SK-N-SH treated with all-trans-retinoic acid at 6 μM for 48 hours (cell line): Measurements from ENCODE around the gene NOCT.

Experiments
- ATAC-seq: fragments of 200-7000 bp; cut with Tn5 transposase; 3 replicates; pipeline ENCODE4 v1.9.1; 2020; ENCODE audit warnings: mild to moderate bottlenecking, moderate library complexity
- ARNTL ChIP-seq: fragments of 450-650 bp; formaldehyde crosslinking; IDR thresholded peaks from 2 replicates; pipeline ENCODE4 v1.5.0; 2020; ENCODE audit warnings: low read depth, mild to moderate bottlenecking, moderate library complexity, borderline replicate concordance
- BACH2 ChIP-seq: fragments of 250-450 bp; sonication (Bioruptor Pico); IDR thresholded peaks from 2 replicates; pipeline ENCODE4 v1.9.0; 2021; ENCODE audit warnings: mild to moderate bottlenecking, borderline replicate concordance
- CSDC2 ChIP-seq: fragments of 250-450 bp; sonication (Bioruptor Pico); IDR thresholded peaks from 2 replicates; pipeline ENCODE4 v1.5.0; 2020; ENCODE audit warnings: mild to moderate bottlenecking, moderate library complexity
- GLIS3 ChIP-seq: fragments of 250-450 bp; sonication (Bioruptor Pico); IDR thresholded peaks from 2 replicates; pipeline ENCODE4 v1.5.0; 2020; ENCODE audit warnings: mild to moderate bottlenecking, moderate library complexity
- ISL1 ChIP-seq: fragments of 250-450 bp; sonication (Bioruptor Pico); IDR thresholded peaks from 2 replicates; pipeline ENCODE4 v2.1.2; 2022; ENCODE audit warnings: mild to moderate bottlenecking, moderate library complexity
- OSR1 ChIP-seq: fragments of 250-450 bp; sonication (Bioruptor Pico); IDR thresholded peaks from 2 replicates; pipeline ENCODE4 v1.8.0; 2022; ENCODE audit warnings: moderate library complexity, mild to moderate bottlenecking, inconsistent platforms
- PATZ1 ChIP-seq: fragments of 250-450 bp; sonication (Bioruptor Pico); IDR thresholded peaks from 2 replicates; pipeline ENCODE4 v1.8.0; 2020; ENCODE audit warnings: mild to moderate bottlenecking, moderate library complexity, borderline replicate concordance
- POU6F1 ChIP-seq: fragments of 250-450 bp; sonication (Bioruptor Pico); IDR thresholded peaks from 2 replicates; pipeline ENCODE4 v1.8.0; 2021; ENCODE audit warnings: low read depth, mild to moderate bottlenecking, moderate library complexity, borderline replicate concordance
- PPARA ChIP-seq: fragments of 250-450 bp; sonication (Bioruptor Pico); IDR thresholded peaks from 2 replicates; pipeline ENCODE4 v1.5.0; 2020; ENCODE audit warnings: mild to moderate bottlenecking, borderline replicate concordance
- RARB ChIP-seq: fragments of 250-450 bp; sonication (Bioruptor Pico); IDR thresholded peaks from 2 replicates; pipeline ENCODE4 v1.8.0; 2021; ENCODE audit warnings: mild to moderate bottlenecking, moderate library complexity
- SNAI2 ChIP-seq: fragments of 250-450 bp; sonication (Bioruptor Pico); IDR thresholded peaks from 2 replicates; pipeline ENCODE4 v1.5.0; 2020; ENCODE audit warnings: mild to moderate bottlenecking, moderate library complexity
- TCF4 ChIP-seq: fragments of 250-450 bp; sonication (Bioruptor Pico); IDR thresholded peaks from 2 replicates; pipeline ENCODE4 v1.8.0; 2021; ENCODE audit warnings: mild to moderate bottlenecking, moderate library complexity, borderline replicate concordance
- TOX ChIP-seq: fragments of 250-450 bp; sonication (Bioruptor Pico); IDR thresholded peaks from 2 replicates; pipeline ENCODE4 v1.8.0; 2021; ENCODE audit warnings: mild to moderate bottlenecking, moderate library complexity, borderline replicate concordance
- TSHZ2 ChIP-seq: fragments of 250-450 bp; sonication (Bioruptor Pico); IDR thresholded peaks from 2 replicates; pipeline ENCODE4 v1.5.0; 2020; ENCODE audit warnings: mild to moderate bottlenecking, moderate library complexity
- ZC3H10 ChIP-seq: fragments of 250-450 bp; sonication (Bioruptor Pico); IDR thresholded peaks from 2 replicates; pipeline ENCODE4 v1.5.1; 2021; ENCODE audit warnings: mild to moderate bottlenecking, moderate library complexity
- ZFP3 ChIP-seq: fragments of 250-450 bp; sonication (Bioruptor Pico); IDR thresholded peaks from 2 replicates; pipeline ENCODE4 v1.5.0; 2020; ENCODE audit warnings: mild to moderate bottlenecking, moderate library complexity
- ZFP30 ChIP-seq: fragments of 450-650 bp; formaldehyde crosslinking; IDR thresholded peaks from 2 replicates; pipeline ENCODE4 v1.5.0; 2022; ENCODE audit warnings: mild to moderate bottlenecking, moderate library complexity
- ZNF565 ChIP-seq: fragments of 450-650 bp; formaldehyde crosslinking; conservative IDR thresholded peaks from 2 replicates; pipeline ENCODE4 v1.5.0; 2020; ENCODE audit warnings: low read depth, mild to moderate bottlenecking, moderate library complexity
- ZNF70 ChIP-seq: fragments of 450-650 bp; formaldehyde crosslinking; IDR thresholded peaks from 2 replicates; pipeline ENCODE4 v1.5.0; 2020; ENCODE audit warnings: mild to moderate bottlenecking, moderate library complexity
- ZNF8 ChIP-seq: fragments of 450-650 bp; formaldehyde crosslinking; IDR thresholded peaks from 2 replicates; pipeline ENCODE4 v1.5.0; 2020; ENCODE audit warnings: mild to moderate bottlenecking, moderate library complexity
- TF ChIP-seq, protein P1 (sequence below): fragments of 250-450 bp; sonication (Bioruptor Pico); IDR thresholded peaks from 2 replicates; pipeline ENCODE4 v1.5.1; 2020; ENCODE audit warnings: low read depth, mild to moderate bottlenecking, moderate library complexity
- TF ChIP-seq, protein P2 (sequence below): fragments of 250-450 bp; sonication (Bioruptor Pico); IDR thresholded peaks from 2 replicates; pipeline ENCODE4 v1.5.1; 2021; ENCODE audit warnings: mild to moderate bottlenecking, moderate library complexity

Gene NOCT

GRCh38 chr4:139050446-139050845 lies 34.9 kb downstream of the NOCT start:
- ATAC-seq: peak; percentile 15; the same call in 2 of the 3 replicates
- TF ChIP-seq ZNF70 (CRISPR knock-in tag): no peak
- TF ChIP-seq, protein P1, sequence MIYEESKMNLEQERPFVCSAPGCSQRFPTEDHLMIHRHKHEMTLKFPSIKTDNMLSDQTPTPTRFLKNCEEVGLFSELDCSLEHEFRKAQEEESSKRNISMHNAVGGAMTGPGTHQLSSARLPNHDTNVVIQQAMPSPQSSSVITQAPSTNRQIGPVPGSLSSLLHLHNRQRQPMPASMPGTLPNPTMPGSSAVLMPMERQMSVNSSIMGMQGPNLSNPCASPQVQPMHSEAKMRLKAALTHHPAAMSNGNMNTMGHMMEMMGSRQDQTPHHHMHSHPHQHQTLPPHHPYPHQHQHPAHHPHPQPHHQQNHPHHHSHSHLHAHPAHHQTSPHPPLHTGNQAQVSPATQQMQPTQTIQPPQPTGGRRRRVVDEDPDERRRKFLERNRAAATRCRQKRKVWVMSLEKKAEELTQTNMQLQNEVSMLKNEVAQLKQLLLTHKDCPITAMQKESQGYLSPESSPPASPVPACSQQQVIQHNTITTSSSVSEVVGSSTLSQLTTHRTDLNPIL (CRISPR knock-in tag): no peak
- TF ChIP-seq CSDC2 (CRISPR knock-in tag): no peak
- TF ChIP-seq ZC3H10 (CRISPR knock-in tag): no peak
- TF ChIP-seq PPARA: no peak
- no peak for TF ChIP-seq ZNF8 (CRISPR knock-in tag)
- no peak for TF ChIP-seq RARB (CRISPR knock-in tag)
- TF ChIP-seq PATZ1 (CRISPR knock-in tag): no peak
- no peak for TF ChIP-seq TOX (CRISPR knock-in tag)

DNA sequence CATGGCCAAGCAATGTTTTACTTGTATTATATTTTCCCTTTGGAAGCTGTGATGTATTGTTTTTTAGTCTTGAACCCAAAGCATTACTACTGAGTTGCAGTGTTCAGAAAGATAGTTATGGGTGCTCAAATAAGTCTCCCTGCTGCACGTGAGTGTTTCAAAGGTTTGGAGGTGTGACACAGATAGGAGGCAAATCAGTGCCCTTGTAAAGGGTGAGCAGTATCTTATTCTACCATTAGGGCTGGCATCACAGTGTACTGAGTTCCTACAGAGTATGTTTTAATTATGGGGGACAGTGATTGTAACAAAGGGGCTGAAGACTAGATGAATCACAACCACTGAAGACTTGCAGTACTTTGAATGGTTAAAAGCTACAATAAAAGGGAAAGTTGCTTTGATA lies 38.3 kb downstream of the NOCT start:
- ATAC-seq: no peak
- TF ChIP-seq TOX (CRISPR knock-in tag) (no peak), ZNF8 (CRISPR knock-in tag) (no peak), PATZ1 (CRISPR knock-in tag) (no peak), RARB (CRISPR knock-in tag) (no peak), POU6F1 (no peak), ZNF565 (no peak), BACH2 (CRISPR knock-in tag) (no peak), ISL1 (CRISPR knock-in tag) (no peak), ZFP3 (CRISPR knock-in tag) (no peak), OSR1 (CRISPR knock-in tag) (no peak)

DNA sequence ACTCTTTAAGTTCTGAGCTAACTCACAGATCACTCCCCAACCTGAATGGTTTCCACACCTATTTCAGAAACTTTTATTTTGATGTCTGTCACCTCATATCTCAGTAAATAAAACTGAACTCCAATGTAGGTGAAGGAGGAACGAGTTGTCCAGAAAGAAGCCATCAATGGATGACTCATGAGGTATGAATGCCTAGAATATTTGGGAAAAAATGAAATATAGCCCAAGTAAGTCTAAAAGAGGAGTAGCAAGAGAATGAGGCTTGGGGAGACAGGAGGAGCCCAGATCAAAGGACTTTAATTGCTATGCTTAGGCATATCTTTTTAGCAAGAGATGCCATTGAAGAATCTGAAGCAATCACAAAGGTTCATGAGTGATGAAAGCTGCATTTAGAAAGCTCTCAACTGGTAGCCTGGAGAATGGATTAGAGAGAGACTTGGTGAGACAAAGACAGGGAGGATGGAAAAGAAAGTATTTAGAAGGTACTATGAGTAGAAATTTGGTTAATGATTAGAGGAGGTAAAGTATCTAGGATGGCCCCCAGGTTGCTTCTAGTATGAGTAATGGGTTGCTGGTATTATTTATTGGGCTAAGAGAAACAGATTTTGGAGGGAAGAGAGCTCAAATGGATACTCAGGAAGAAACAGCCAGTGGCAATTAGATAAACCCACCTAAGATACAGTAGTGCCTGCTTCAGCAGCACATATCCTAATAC lies 39.4 kb downstream of the NOCT start:
- ATAC-seq: peak; percentile 29

More for the DNA sequence above, 39.4 kb downstream of the NOCT start:
- TF ChIP-seq ARNTL (CRISPR knock-in tag) (no peak), ZNF565 (no peak), SNAI2 (CRISPR knock-in tag) (no peak), ZNF70 (CRISPR knock-in tag) (no peak), TOX (CRISPR knock-in tag) (no peak), TCF4 (CRISPR knock-in tag) (no peak), BACH2 (CRISPR knock-in tag) (no peak), PPARA (no peak), RARB (CRISPR knock-in tag) (no peak), ISL1 (CRISPR knock-in tag) (no peak), ZC3H10 (CRISPR knock-in tag) (no peak), ZNF8 (CRISPR knock-in tag) (no peak), GLIS3 (CRISPR knock-in tag) (no peak), ZFP3 (CRISPR knock-in tag) (no peak), CSDC2 (CRISPR knock-in tag) (no peak), OSR1 (CRISPR knock-in tag) (no peak), TSHZ2 (CRISPR knock-in tag) (no peak), ZFP30 (CRISPR knock-in tag) (no peak)
- TF ChIP-seq, protein P1 (CRISPR knock-in tag): no peak
- TF ChIP-seq, protein P2, sequence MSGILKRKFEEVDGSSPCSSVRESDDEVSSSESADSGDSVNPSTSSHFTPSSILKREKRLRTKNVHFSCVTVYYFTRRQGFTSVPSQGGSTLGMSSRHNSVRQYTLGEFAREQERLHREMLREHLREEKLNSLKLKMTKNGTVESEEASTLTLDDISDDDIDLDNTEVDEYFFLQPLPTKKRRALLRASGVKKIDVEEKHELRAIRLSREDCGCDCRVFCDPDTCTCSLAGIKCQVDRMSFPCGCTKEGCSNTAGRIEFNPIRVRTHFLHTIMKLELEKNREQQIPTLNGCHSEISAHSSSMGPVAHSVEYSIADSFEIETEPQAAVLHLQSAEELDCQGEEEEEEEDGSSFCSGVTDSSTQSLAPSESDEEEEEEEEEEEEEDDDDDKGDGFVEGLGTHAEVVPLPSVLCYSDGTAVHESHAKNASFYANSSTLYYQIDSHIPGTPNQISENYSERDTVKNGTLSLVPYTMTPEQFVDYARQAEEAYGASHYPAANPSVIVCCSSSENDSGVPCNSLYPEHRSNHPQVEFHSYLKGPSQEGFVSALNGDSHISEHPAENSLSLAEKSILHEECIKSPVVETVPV (CRISPR knock-in tag): no peak
- TF ChIP-seq, all 23 proteins: peak for 0
